Transverse colon (tissue), 4 donors: ENCODE data around the gene NKD2. TPM values are rescaled to one million over a fixed set of nuclear protein-coding genes. Genes with fewer than 3 reads are reported as not detected.
"Not testable (repeated sequence)": the region's sequence is repeated elsewhere in the genome, so short reads cannot be mapped to it uniquely, and the experiment has no call there.

Experiments used
- DNase-seq: peaks from one replicate; pipeline ENCODE4 v3.0.0-alpha.2; 2019
- H3K27ac ChIP-seq, 4 donors: fragments of 200-600 bp; sonication (generic); 2 replicates each; pipeline ENCODE4 v1.5.1; 2016 to 2018; ENCODE audit warnings: inconsistent platforms in 4 of 4
- H3K27me3 ChIP-seq: fragments of 200-600 bp; sonication (generic); 2 replicates; pipeline ENCODE4 v1.5.1; 2017; ENCODE audit warnings: inconsistent platforms
- H3K36me3 ChIP-seq, 4 donors: fragments of 200-600 bp; sonication (generic); 2 replicates each; pipeline ENCODE4 v1.5.1; 2017 to 2019; ENCODE audit warnings: inconsistent platforms in 4 of 4
- H3K4me1 ChIP-seq, 4 donors: fragments of 200-600 bp; sonication (generic); 2 replicates each; pipeline ENCODE4 v1.5.1; 2017 to 2020; ENCODE audit warnings: inconsistent platforms in 4 of 4
- H3K4me3 ChIP-seq, 4 donors: fragments of 200-600 bp; sonication (generic); 1 replicate in 1 of 4; 2 replicates in 3 of 4; pipeline versions ENCODE4 v1.5.1 to v1.6.1; 2017 to 2019; ENCODE audit warnings: inconsistent platforms in 4 of 4
- H3K9me3 ChIP-seq, 2 donors: fragments of 200-600 bp; sonication (generic); 2 replicates each; pipeline ENCODE4 v1.5.1; 2017 to 2019; ENCODE audit warnings: inconsistent platforms in 2 of 2
- CTCF ChIP-seq, 5 experiments: fragments of 200-600 bp in 3 of 5; fragments of 450-650 bp in 2 of 5; sonication (generic) in 3 of 5; IDR thresholded peaks; 1 replicate in 2 of 5; 2 replicates in 3 of 5; pipeline ENCODE4 v1.5.1; 2016 to 2017; ENCODE audit warnings: antibody characterized with exemption in 5 of 5, inconsistent platforms in 3 of 5, mild to moderate bottlenecking in 2 of 5, moderate library complexity in 1 of 5
- EP300 ChIP-seq: sonication (generic); formaldehyde crosslinking; IDR thresholded peaks from one replicate; pipeline ENCODE4 v1.6.1; 2017; ENCODE audit warnings: antibody characterized with exemption, low read depth
- POLR2A ChIP-seq: fragments of 450-650 bp; IDR thresholded peaks from one replicate; pipeline ENCODE4 v1.6.1; 2016; ENCODE audit warnings: antibody characterized with exemption, mild to moderate bottlenecking, moderate library complexity
- POLR2AphosphoS5 ChIP-seq, 3 donors: sonication (generic); formaldehyde crosslinking; IDR thresholded peaks; one replicate each; pipeline ENCODE4 v1.6.1; 2016; ENCODE audit warnings: antibody characterized with exemption in 3 of 3
- WGBS, 2 donors: methylation state at CpG; one replicate each; pipeline ENCODE4 v1.1.5; 2018; ENCODE audit warnings: low coverage in 1 of 2; 5-methylcytosine and 5-hydroxymethylcytosine counted together
- in situ Hi-C, 4 donors: fragments of 200-750 bp; cut with MboI; loops; one replicate each; pipeline versions ENCODE4 v1.15.0 to v1.15.1; 2017; ENCODE audit warnings: low sequenced_read_pairs in 3 of 4, low pct_ligation_motif_present in 1 of 4, low pct_unique_long_range_greater_than_20kb in 1 of 4
- intact Hi-C: fragments of 100-400 bp; cut with DNase I; formaldehyde crosslinking; loops from one replicate; pipeline ENCODE4 v1.15.1; 2023; ENCODE audit warnings: low total_unique reads
- total RNA-seq, 4 donors: library from RNA; depleted of rRNA; stranded (reverse); fragments of >200 nt; gene quantifications; one replicate each; pipeline ENCODE4 v1.1.0, GENCODE V29; 2016

Gene NKD2
- total RNA-seq, 4 donors from 2014 or later: 0.41 to 0.80 TPM; not detected in 2

- WGBS, 2 donors: 35% methylated on average over 24 of the region's 29 CpGs; no CpG with 5 or more reads in 1 of the 2 donors
- Histone ChIP-seq H3K9me3 (no peaks in the 10 kb centered on the region), H3K4me1 (no peaks in the 10 kb centered on the region), H3K36me3 (no peaks in the 10 kb centered on the region), H3K27me3 (no peaks in the 10 kb centered on the region), H3K4me3 (no peak overlapping the region), H3K27ac (no peak overlapping the region)
- no peak for DNase-seq
- intact Hi-C loops (no loop called here), in situ Hi-C loops (loop anchor here in 1 of 4 donors (25.0 kb wide), 1 partner anchor 116 kb away; no protein-coding TSS in a partner anchor)
- no peak for TF ChIP-seq POLR2AphosphoS5 (IDR thresholded peaks at IDR 0.05)
- TF ChIP-seq EP300: no peak
- TF ChIP-seq POLR2A: no peak
- TF ChIP-seq CTCF (IDR thresholded peaks at IDR 0.05): no peak
These were observed 12.8 kb downstream of the NKD2 start for GRCh38 chr5:1021136-1021968.

DNA sequence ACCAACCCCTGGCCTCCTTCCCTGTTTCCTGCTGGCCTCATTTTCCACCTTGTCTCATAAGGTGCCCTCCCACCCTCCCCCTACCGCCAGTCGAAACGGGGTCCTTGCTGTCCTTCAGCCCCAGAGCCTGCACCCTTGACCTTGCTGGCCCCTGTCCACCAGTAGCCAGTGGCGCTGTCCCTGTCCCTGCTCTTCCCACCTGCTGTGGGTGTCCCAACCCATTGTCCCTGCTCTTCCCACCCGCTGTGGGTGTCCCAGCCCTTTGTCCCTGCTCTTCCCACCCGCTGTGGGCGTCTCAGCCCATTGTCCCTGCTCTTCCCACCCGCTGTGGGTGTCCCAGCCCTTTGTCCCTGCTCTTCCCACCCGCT is 13.4 kb downstream of the NKD2 start:
- H3K9me3 ChIP-seq, DNase-seq, H3K36me3 ChIP-seq, H3K27me3 ChIP-seq, H3K27ac ChIP-seq, H3K4me1 ChIP-seq, H3K4me3 ChIP-seq, intact Hi-C loops: not testable (repeated sequence)
- in situ Hi-C loops: loop anchor here in 1 of 4 donors (25.0 kb wide), 1 partner anchor 115 kb away; no protein-coding TSS in a partner anchor
- WGBS, 2 donors: 67% methylated on average over 8 of the region's 9 CpGs; no CpG with 5 or more reads in 1 of the 2 donors

DNA sequence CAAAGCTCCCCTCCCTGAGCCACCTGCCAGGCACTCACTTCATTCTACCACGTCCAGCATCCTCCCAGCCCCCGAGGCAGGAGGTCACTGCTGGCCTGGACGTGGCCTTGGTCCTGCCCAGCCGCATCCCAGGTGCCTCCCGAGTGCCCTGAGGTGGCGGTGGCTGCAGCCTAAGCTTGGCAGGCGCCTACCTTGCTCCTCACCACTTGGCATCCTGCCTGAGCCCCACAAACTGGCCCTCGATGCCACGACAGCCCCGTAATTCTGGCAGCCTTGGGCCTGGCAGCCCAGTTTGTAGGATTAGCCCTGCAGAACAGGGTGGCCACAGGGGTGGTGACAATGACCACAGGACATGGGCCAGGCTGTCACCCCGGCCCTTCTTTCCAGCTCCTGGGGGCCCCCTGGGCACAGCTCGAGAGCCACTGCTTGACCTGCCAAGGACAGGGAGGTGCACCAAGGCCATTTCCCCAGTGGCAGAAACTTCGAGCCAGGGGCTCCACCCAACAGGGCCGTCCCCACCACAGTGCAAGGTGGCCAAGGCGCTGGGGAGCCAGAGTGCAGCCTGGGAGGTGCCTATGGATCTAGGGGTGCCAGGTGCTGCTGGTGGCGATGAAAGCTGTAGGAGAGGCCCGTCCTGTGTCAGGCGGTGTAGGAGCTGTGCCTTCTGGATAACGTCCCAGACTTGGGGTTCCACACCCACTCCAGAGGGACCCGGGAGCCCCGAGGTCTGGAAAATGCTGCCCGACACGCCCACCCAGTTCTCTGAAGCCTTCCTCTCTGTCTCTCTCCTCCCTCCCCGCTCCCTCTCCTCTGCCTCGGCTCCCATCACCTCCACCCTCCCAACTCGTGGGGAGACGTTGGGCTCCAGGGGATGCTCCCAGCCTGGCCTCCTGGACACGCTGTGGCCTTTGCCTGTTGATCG is 18.4 kb downstream of the NKD2 start:
- TF ChIP-seq CTCF (IDR thresholded peaks at IDR 0.05) (no peak), EP300 (no peak), POLR2AphosphoS5 (IDR thresholded peaks at IDR 0.05) (no peak), POLR2A (no peak)
- Histone ChIP-seq H3K36me3 (no peaks in the 10 kb centered on the region), H3K27me3 (no peaks in the 10 kb centered on the region), H3K4me1 (no peaks in the 10 kb centered on the region), H3K27ac (no peak overlapping the region), H3K9me3 (no peaks in the 10 kb centered on the region), H3K4me3 (no peak overlapping the region)
- no peak for DNase-seq
- in situ Hi-C loops: no loop called here
- 74% methylated on average over 28 of the region's 29 CpGs; no CpG with 5 or more reads in 1 of the 2 donors for WGBS, 2 donors
- intact Hi-C loops: no loop called here

DNA sequence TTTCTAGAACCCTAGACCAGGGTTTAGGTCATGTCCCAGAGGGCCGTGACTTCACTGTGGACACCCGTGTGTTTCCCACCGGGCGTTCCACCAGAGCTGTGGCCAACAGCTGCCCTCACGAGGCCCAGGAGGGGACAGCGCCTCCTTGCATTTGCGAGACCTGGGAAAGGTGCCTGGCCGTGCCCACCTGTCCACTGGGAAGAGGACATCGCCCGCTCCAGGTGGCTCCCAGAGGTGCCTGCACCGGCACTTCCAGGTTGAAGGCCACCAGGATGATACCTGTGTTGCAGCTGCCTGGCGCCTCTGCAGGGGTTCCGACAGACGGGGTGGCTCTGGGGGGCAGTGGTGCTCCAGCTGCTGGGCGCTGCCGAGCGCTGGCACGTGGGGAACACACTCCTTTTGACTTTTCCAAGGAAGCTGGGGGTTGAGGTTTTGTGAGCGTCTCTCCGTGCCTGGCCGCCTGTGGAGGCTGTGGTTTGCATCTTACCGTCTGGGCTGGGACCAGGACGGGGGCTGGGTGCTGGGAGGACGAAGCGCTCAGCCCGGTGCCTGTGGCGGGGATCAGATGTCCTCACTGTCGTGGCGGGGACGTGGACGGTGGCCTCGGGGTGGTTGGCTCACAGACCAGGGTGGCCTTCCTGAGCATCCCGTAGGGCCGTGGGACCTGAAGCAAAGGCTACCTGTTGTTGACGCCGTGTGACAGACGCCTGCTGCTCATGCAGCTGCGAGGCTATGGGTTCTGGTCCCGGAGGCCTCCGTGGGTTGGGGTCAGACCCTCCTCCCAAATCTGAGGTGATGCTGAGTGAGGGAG is 19.2 kb downstream of the NKD2 start:
- no peaks in the 10 kb centered on the region for H3K9me3 ChIP-seq
- intact Hi-C loops (no loop called here), in situ Hi-C loops (no loop called here)
- no peaks in the 10 kb centered on the region for H3K4me1 ChIP-seq
- H3K4me3 ChIP-seq: no peak overlapping the region
- TF ChIP-seq CTCF (IDR thresholded peaks at IDR 0.05): no peak
- no peak for TF ChIP-seq EP300
- no peak for TF ChIP-seq POLR2A
- TF ChIP-seq POLR2AphosphoS5 (IDR thresholded peaks at IDR 0.05): no peak
- no peaks in the 10 kb centered on the region for H3K36me3 ChIP-seq
- H3K27me3 ChIP-seq: no peaks in the 10 kb centered on the region
- WGBS, 2 donors: 83 to 87% methylated on average over 11 to 37 of the region's 40 CpGs
- no peak for DNase-seq
- H3K27ac ChIP-seq: no peak overlapping the region
